CD4-positive, alpha-beta T cell treated with Interleukin-15 for 4 hours (primary cell): ENCODE results near the gene UBA1.

Source experiments
- DNase-seq: peaks from one replicate; pipeline ENCODE4 v3.0.0-alpha.2; 2020; ENCODE audit warnings: low spot score

UBA1 gene

GRCh38 chrX:47193475-47194193 is at the start of gene UBA1:
TSS of gene UBA1 (plus strand) at chrX:47193829. CDS start at chrX:47198803, 4,974 bp downstream.
- DNase-seq = peak; percentile 94

GRCh38 chrX:47143894-47144625 is 49.6 kb upstream of the UBA1 start:
- DNase-seq = peak; percentile 19

- peak; percentile 93 for DNase-seq
These were observed 48.8 kb upstream of the UBA1 start, which contains the start of the genes NDUFB11 and RBM10 for GRCh38 chrX:47144626-47145394. TSS of gene NDUFB11 (minus strand) at chrX:47144702. CDS start at chrX:47144679, 23 bp downstream. TSS of gene RBM10 (plus strand) at chrX:47145221. CDS start at chrX:47147482, 2,261 bp downstream.

- DNase-seq = no peak
These were observed 48.1 kb upstream of the UBA1 start for GRCh38 chrX:47145395-47146120.

- no peak for DNase-seq
These were observed 47.3 kb upstream of the UBA1 start for GRCh38 chrX:47146121-47146935.

GRCh38 chrX:47146936-47147859 is 46.4 kb upstream of the UBA1 start:
- no peak for DNase-seq

GRCh38 chrX:47148946-47149345 is 44.7 kb upstream of the UBA1 start:
- DNase-seq = no peak

GRCh38 chrX:47151435-47151834 is 42.2 kb upstream of the UBA1 start:
- no peak for DNase-seq

- DNase-seq = no peak
These were observed 36.8 kb upstream of the UBA1 start for GRCh38 chrX:47156611-47157520.

- no peak for DNase-seq
These were observed 35.5 kb upstream of the UBA1 start for GRCh38 chrX:47158131-47158530.

GRCh38 chrX:47158781-47159180 is 34.8 kb upstream of the UBA1 start:
- DNase-seq = no peak

GRCh38 chrX:47160781-47161180 is 32.8 kb upstream of the UBA1 start:
- no peak for DNase-seq

GRCh38 chrX:47162927-47163583 is 30.6 kb upstream of the UBA1 start:
- no peak for DNase-seq

GRCh38 chrX:47164420-47164819 is 29.2 kb upstream of the UBA1 start:
- DNase-seq = no peak

GRCh38 chrX:47166126-47166525 is 27.5 kb upstream of the UBA1 start:
- DNase-seq = no peak

- no peak for DNase-seq
These were observed 25.0 kb upstream of the UBA1 start for GRCh38 chrX:47168495-47169073.

- DNase-seq = no peak
These were observed 24.4 kb upstream of the UBA1 start for GRCh38 chrX:47169273-47169672.
